Retinal pigment epithelial cell (primary cell): ENCODE measurements around the gene PPA1.
"Not testable (repeated sequence)": the region's sequence is repeated elsewhere in the genome, so short reads cannot be mapped to it uniquely, and the experiment has no call there.

Experiments
- DNase-seq: peaks from one replicate; pipeline ENCODE4 v3.0.0-alpha.2; 2010; ENCODE audit warnings: low read depth
- H3K4me3 ChIP-seq: 2 replicates; pipeline ENCODE4 v1.5.1; 2011; ENCODE audit warnings: mild to moderate bottlenecking, low read length, control low read depth, moderate library complexity
- TF ChIP-seq, protein P1 (sequence below): conservative IDR thresholded peaks from 2 replicates; pipeline ENCODE4 v1.5.1; 2011; ENCODE audit warnings: low read depth, low read length, control low read depth, inconsistent platforms

The PPA1 gene

DNA sequence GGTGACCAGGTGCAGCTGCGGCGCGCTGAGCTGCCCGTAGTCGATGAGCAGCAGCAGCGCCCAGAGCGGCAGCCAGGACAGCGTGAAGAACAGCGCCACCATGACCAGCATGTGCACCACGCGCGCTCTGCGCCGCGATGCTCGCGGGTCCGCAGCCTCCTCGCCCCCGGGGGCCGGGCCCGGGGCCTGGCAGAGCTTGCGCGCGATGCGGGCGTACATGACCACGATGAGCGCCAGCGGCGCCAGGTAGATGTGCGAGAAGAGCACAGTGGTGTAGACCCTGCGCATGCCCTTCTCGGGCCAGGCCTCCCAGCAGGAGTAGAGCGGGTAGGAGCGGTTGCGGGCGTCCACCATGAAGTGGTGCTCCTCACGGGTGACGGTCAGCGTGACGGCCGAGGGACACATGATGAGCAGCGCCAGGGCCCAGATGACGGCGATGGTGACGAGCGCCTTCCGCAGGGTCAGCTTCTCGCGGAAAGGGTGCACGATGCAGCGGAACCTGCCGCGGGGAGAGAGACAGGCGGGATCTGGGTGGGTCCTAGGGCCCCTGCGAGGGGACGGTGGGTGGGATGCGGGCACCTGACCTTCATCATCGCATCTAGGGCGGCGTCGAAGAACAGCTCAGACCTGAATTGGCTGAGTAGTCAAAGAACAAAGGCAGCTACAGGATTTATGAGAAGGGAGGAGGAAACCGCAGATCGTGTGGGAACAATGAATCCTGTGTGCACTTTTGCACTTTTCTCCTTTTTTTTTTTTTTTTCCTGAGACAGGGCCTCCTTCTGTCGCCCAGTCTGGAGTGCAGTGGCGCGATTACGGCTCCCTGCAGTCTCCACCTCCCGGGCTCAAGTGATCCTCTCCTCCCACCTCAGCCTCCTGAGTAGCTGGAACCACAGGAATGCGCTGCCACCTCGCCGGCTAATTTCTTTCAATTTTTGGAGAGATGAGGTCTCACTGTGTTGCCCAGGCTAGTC is 22.4 kb upstream of the PPA1 start:
- DNase-seq, result peak; percentile 85
- TF ChIP-seq, protein P1, sequence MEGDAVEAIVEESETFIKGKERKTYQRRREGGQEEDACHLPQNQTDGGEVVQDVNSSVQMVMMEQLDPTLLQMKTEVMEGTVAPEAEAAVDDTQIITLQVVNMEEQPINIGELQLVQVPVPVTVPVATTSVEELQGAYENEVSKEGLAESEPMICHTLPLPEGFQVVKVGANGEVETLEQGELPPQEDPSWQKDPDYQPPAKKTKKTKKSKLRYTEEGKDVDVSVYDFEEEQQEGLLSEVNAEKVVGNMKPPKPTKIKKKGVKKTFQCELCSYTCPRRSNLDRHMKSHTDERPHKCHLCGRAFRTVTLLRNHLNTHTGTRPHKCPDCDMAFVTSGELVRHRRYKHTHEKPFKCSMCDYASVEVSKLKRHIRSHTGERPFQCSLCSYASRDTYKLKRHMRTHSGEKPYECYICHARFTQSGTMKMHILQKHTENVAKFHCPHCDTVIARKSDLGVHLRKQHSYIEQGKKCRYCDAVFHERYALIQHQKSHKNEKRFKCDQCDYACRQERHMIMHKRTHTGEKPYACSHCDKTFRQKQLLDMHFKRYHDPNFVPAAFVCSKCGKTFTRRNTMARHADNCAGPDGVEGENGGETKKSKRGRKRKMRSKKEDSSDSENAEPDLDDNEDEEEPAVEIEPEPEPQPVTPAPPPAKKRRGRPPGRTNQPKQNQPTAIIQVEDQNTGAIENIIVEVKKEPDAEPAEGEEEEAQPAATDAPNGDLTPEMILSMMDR, result no peak
- peak overlapping the region; percentile 20 for H3K4me3 ChIP-seq

- no peak for DNase-seq
- H3K4me3 ChIP-seq, result no peak overlapping the region
- TF ChIP-seq, protein P1, result no peak
These were observed 21.6 kb upstream of the PPA1 start for GRCh38 chr10:70254778-70255328.

- TF ChIP-seq, protein P1, result no peak
- H3K4me3 ChIP-seq, result no peak overlapping the region
- DNase-seq, result no peak
These were observed 20.9 kb upstream of the PPA1 start for GRCh38 chr10:70253878-70254765.

DNA sequence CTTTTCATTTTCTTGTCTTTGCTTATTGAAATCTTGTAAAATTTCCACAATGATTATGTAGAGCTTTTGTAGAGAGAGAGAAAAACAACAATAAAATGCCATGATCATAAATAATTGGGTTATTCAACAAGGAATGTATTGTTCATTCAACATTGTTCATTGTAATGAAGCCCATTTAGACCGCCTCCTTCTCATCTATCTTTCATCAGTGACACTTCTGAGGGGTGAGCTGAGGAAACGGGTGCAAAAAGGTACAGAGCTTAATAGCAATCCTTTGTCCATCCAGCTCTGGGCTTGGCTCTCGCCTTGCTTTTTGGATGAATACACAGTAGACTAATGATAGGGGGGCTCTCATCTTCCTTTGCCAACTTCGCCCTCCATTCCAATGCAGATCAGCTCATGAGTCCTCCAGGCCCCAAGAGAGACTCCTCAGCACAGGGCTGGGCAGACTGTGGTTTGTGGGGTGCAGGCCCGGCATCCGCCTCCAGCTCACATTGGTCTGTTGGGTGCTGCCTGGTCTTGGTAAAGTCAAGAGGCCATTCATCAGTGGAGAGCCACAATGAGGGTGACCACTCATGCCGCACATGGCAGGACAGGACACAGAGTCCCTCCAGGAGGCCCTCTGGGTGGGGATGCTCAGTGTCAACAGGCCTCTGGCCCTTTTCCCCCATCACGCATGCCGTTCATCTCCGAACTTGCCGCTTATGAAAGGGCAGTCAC is 17.9 kb upstream of the PPA1 start:
- no peak for DNase-seq
- H3K4me3 ChIP-seq, result no peak overlapping the region
- TF ChIP-seq, protein P1, result no peak

GRCh38 chr10:70247360-70247759 is 14.1 kb upstream of the PPA1 start:
- TF ChIP-seq, protein P1, result no peak
- DNase-seq, result no peak
- no peak overlapping the region for H3K4me3 ChIP-seq

- no peak for DNase-seq
- no peak overlapping the region for H3K4me3 ChIP-seq
- TF ChIP-seq, protein P1, result no peak
These were observed 7.9 kb upstream of the PPA1 start for GRCh38 chr10:70241081-70241480.

- not testable (repeated sequence) for DNase-seq, H3K4me3 ChIP-seq
These were observed 6.8 kb upstream of the PPA1 start for GRCh38 chr10:70239986-70240385.

DNA sequence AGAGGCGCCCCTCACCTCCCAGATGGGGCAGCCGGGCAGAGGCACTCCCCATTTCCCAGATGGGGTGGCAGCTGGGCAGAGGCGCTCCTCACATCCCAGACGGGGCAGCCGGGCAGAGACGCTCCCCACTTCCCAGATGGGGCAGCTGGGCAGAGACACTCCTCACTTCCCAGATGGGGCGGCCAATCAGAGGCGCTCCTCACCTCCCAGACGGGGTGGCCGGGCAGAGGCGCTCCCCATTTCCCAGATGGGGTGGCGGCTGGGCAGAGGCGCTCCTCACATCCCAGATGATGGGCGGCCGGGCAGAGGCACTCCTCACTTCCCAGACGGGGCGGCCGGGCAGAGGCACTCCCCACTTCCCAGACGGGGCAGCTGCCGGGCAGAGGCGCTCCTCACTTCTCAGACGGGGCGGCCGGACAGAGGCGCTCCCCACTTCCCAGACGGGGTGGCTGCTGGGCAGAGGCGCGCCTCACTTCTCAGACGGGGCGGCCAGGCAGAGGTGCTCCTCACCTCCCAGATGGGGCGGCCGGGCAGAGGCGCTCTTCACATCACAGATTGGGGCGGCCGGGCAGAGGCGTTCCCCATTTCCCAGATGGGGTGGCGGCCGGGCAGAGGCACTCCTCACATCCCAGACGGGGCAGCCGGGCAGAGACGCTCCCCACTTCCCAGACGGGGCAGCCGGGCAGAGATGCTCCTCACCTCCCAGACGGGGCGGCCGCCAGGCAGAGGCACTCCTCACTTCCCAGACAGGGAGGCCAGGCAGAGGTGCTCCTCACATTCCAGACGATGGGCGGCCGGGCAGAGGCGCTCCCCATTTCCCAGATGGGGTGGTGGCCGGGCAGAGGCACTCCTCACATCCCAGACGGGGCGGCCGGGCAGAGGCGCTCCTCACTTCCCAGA is 6.1 kb upstream of the PPA1 start:
- not testable (repeated sequence) for DNase-seq, H3K4me3 ChIP-seq

- not testable (repeated sequence) for DNase-seq, H3K4me3 ChIP-seq
These were observed 4.8 kb upstream of the PPA1 start for GRCh38 chr10:70237958-70238536.
